GM23338 (cell line): ENCODE results near the gene FUCA1. TPM values are rescaled to one million over a fixed set of nuclear protein-coding genes. Genes with fewer than 3 reads are reported as not detected.

Experiments
- ATAC-seq: fragments of 200-7000 bp; cut with Tn5 transposase; 3 replicates; pipeline ENCODE4 v1.9.1; 2020
- DNase-seq: peaks from one replicate; pipeline ENCODE4 v3.0.0-alpha.2; 2015; ENCODE audit warnings: low spot score
- H2AFZ ChIP-seq: fragments of 200-600 bp; sonication (generic); 2 replicates; pipeline ENCODE4 v1.8.0; 2016; ENCODE audit warnings: antibody characterized with exemption, mild to moderate bottlenecking, moderate library complexity
- H3F3A ChIP-seq: fragments of 200-600 bp; sonication (generic); replicated peaks from 2 replicates; pipeline ENCODE4 v1.8.0; 2017; ENCODE audit warnings: antibody characterized with exemption, mixed run types, low read depth
- H3K27ac ChIP-seq: fragments of 200-600 bp; sonication (generic); 2 replicates; pipeline ENCODE4 v1.6.1; 2016; ENCODE audit warnings: low read depth
- H3K27me3 ChIP-seq: fragments of 200-600 bp; sonication (generic); 2 replicates; pipeline ENCODE4 v1.8.0; 2016; ENCODE audit warnings: mild to moderate bottlenecking, mixed run types, moderate library complexity; ENCODE audit not compliant: insufficient read depth
- H3K36me3 ChIP-seq: fragments of 200-600 bp; sonication (generic); 2 replicates; pipeline ENCODE4 v1.8.0; 2016; ENCODE audit warnings: mild to moderate bottlenecking; ENCODE audit not compliant: insufficient read depth
- H3K4me1 ChIP-seq: fragments of 200-600 bp; sonication (generic); 2 replicates; pipeline ENCODE4 v1.8.0; 2016; ENCODE audit warnings: mild to moderate bottlenecking, moderate library complexity; ENCODE audit not compliant: insufficient read depth
- H3K4me2 ChIP-seq: fragments of 200-600 bp; sonication (generic); 2 replicates; pipeline ENCODE4 v1.7.1; 2017; ENCODE audit warnings: mixed run types
- H3K4me3 ChIP-seq: fragments of 200-600 bp; sonication (generic); 2 replicates; pipeline ENCODE4 v1.6.1; 2016; ENCODE audit warnings: mixed run types
- H3K79me2 ChIP-seq: fragments of 200-600 bp; sonication (generic); replicated peaks from 2 replicates; pipeline ENCODE4 v1.8.0; 2017; ENCODE audit warnings: mild to moderate bottlenecking; ENCODE audit not compliant: insufficient read depth
- H3K9me2 ChIP-seq: fragments of 200-600 bp; sonication (generic); 2 replicates; pipeline ENCODE4 v1.8.0; 2017; ENCODE audit not compliant: insufficient read depth
- H4K20me1 ChIP-seq: fragments of 200-600 bp; sonication (generic); replicated peaks from 2 replicates; pipeline ENCODE4 v1.8.0; 2017; ENCODE audit warnings: mild to moderate bottlenecking; ENCODE audit not compliant: insufficient read depth
- H3K27ac Mint-ChIP-seq: 2 replicates; pipeline ENCODE4 v1.8.0; 2020; ENCODE audit warnings: inconsistent platforms, mild to moderate bottlenecking, moderate library complexity, mixed read lengths
- H3K27me3 Mint-ChIP-seq: 3 replicates; pipeline ENCODE4 v1.8.0; 2022; ENCODE audit warnings: low read depth, mild to moderate bottlenecking, moderate library complexity, mixed read lengths, inconsistent platforms; ENCODE audit not compliant: insufficient read depth, poor library complexity
- H3K36me3 Mint-ChIP-seq: 3 replicates; pipeline ENCODE4 v1.8.0; 2021; ENCODE audit warnings: low read depth, mild to moderate bottlenecking, inconsistent platforms, moderate library complexity, mixed read lengths
- H3K4me1 Mint-ChIP-seq: 3 replicates; pipeline ENCODE4 v1.8.0; 2020; ENCODE audit warnings: mild to moderate bottlenecking, inconsistent platforms, mixed read lengths
- H3K4me3 Mint-ChIP-seq: 3 replicates; pipeline ENCODE4 v1.8.0; 2021; ENCODE audit warnings: moderate library complexity, mild to moderate bottlenecking, inconsistent platforms, mixed read lengths
- H3K9me3 Mint-ChIP-seq: 3 replicates; pipeline ENCODE4 v1.8.0; 2020; ENCODE audit warnings: moderate library complexity, mild to moderate bottlenecking, inconsistent platforms, mixed read lengths
- EZH2 ChIP-seq: fragments of 200-600 bp; sonication (generic); IDR thresholded peaks from one replicate; pipeline ENCODE4 v1.8.0; 2017; ENCODE audit warnings: antibody characterized with exemption, mild to moderate bottlenecking, low read depth; ENCODE audit not compliant: unreplicated experiment
- POLR2AphosphoS5 ChIP-seq: IDR thresholded peaks from 2 replicates; pipeline ENCODE4 v1.6.1; 2016; ENCODE audit warnings: antibody characterized with exemption, low read depth
- polyA plus RNA-seq: library from polyadenylated mRNA; unstranded; fragments of >200 nt; fragmentation: Nextera tagmentation; extraction: Ambion mirVana; gene quantifications from 2 replicates; pipeline ENCODE4 v1.2.1, GENCODE V29; 2016
- total RNA-seq: library from RNA; depleted of rRNA; stranded (reverse); fragments of >200 nt; shearing (Covaris generic); gene quantifications from 2 replicates; pipeline ENCODE4 v1.2.3, GENCODE V29; 2014
- TF ChIP-seq, protein P1 (sequence below): fragments of 250-450 bp; sonication (Bioruptor Pico); IDR thresholded peaks from 2 replicates; pipeline ENCODE4 v1.5.0; 2020; ENCODE audit warnings: mild to moderate bottlenecking, moderate library complexity

Gene FUCA1
- total and polyA plus RNA-seq, 2 experiments from 2014 or later = 4.4 to 8.5 TPM

DNA sequence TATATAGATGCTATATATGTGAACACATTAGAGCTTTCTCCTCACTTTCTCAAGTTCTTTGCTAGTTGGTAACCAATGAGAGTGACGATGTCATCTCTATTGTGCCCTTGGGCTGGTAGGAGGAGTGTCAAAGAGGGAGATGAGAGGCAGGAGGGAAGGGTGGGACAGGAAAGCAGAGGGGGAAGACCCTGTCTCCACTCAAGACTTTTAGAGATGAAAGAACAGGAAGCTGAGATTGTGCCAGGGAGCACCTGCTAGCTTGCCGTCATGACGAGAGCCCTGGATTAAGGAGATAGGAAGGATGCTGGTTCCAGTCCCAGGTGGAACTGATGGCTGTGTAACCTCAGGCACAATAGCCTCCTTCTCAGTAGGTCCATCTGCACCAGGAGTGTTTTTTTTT is 28.4 kb upstream of the FUCA1 start:
- H3K27me3 ChIP-seq = peaks cover 12% of the 10 kb centered on the region; the same call in 1 of the 2 replicates
- no peak for DNase-seq
- H2AFZ ChIP-seq = no peak overlapping the region
- H3F3A ChIP-seq = no peaks in the 10 kb centered on the region
- Mint-ChIP-seq H3K9me3 (no peaks in the 10 kb centered on the region), H3K27ac (no peak overlapping the region), H3K27me3 (peaks cover 4% of the 10 kb centered on the region), H3K36me3 (no peaks in the 10 kb centered on the region), H3K4me3 (no peak overlapping the region), H3K4me1 (peaks cover 12% of the 10 kb centered on the region)
- no peaks in the 10 kb centered on the region for H3K36me3 ChIP-seq
- H4K20me1 ChIP-seq = no peaks in the 10 kb centered on the region
- ATAC-seq = no peak
- no peak overlapping the region for H3K4me3 ChIP-seq
- no peak for TF ChIP-seq POLR2AphosphoS5
- H3K4me1 ChIP-seq = no peaks in the 10 kb centered on the region
- H3K4me2 ChIP-seq = no peak overlapping the region
- H3K27ac ChIP-seq = no peak overlapping the region
- H3K79me2 ChIP-seq = no peaks in the 10 kb centered on the region
- H3K9me2 ChIP-seq = no peaks in the 10 kb centered on the region

- H3K4me1 ChIP-seq = no peaks in the 10 kb centered on the region
- H3K79me2 ChIP-seq = no peaks in the 10 kb centered on the region
- no peaks in the 10 kb centered on the region for H4K20me1 ChIP-seq
- H3K4me3 ChIP-seq = no peak overlapping the region
- no peaks in the 10 kb centered on the region for H3K9me2 ChIP-seq
- H3K27ac ChIP-seq = no peak overlapping the region
- no peak for ATAC-seq
- TF ChIP-seq EZH2 = no peak
- TF ChIP-seq, protein P1, sequence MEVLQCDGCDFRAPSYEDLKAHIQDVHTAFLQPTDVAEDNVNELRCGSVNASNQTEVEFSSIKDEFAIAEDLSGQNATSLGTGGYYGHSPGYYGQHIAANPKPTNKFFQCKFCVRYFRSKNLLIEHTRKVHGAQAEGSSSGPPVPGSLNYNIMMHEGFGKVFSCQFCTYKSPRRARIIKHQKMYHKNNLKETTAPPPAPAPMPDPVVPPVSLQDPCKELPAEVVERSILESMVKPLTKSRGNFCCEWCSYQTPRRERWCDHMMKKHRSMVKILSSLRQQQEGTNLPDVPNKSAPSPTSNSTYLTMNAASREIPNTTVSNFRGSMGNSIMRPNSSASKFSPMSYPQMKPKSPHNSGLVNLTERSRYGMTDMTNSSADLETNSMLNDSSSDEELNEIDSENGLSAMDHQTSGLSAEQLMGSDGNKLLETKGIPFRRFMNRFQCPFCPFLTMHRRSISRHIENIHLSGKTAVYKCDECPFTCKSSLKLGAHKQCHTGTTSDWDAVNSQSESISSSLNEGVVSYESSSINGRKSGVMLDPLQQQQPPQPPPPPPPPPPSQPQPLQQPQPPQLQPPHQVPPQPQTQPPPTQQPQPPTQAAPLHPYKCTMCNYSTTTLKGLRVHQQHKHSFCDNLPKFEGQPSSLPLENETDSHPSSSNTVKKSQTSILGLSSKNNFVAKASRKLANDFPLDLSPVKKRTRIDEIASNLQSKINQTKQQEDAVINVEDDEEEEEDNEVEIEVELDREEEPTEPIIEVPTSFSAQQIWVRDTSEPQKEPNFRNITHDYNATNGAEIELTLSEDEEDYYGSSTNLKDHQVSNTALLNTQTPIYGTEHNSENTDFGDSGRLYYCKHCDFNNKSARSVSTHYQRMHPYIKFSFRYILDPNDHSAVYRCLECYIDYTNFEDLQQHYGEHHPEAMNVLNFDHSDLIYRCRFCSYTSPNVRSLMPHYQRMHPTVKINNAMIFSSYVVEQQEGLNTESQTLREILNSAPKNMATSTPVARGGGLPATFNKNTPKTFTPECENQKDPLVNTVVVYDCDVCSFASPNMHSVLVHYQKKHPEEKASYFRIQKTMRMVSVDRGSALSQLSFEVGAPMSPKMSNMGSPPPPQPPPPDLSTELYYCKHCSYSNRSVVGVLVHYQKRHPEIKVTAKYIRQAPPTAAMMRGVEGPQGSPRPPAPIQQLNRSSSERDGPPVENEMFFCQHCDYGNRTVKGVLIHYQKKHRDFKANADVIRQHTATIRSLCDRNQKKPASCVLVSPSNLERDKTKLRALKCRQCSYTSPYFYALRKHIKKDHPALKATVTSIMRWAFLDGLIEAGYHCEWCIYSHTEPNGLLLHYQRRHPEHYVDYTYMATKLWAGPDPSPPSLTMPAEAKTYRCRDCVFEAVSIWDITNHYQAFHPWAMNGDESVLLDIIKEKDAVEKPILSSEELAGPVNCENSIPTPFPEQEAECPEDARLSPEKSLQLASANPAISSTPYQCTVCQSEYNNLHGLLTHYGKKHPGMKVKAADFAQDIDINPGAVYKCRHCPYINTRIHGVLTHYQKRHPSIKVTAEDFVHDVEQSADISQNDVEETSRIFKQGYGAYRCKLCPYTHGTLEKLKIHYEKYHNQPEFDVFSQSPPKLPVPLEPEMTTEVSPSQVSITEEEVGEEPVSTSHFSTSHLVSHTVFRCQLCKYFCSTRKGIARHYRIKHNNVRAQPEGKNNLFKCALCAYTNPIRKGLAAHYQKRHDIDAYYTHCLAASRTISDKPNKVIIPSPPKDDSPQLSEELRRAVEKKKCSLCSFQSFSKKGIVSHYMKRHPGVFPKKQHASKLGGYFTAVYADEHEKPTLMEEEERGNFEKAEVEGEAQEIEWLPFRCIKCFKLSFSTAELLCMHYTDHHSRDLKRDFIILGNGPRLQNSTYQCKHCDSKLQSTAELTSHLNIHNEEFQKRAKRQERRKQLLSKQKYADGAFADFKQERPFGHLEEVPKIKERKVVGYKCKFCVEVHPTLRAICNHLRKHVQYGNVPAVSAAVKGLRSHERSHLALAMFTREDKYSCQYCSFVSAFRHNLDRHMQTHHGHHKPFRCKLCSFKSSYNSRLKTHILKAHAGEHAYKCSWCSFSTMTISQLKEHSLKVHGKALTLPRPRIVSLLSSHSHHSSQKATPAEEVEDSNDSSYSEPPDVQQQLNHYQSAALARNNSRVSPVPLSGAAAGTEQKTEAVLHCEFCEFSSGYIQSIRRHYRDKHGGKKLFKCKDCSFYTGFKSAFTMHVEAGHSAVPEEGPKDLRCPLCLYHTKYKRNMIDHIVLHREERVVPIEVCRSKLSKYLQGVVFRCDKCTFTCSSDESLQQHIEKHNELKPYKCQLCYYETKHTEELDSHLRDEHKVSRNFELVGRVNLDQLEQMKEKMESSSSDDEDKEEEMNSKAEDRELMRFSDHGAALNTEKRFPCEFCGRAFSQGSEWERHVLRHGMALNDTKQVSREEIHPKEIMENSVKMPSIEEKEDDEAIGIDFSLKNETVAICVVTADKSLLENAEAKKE (CRISPR knock-in tag) = no peak
- H3K4me1 Mint-ChIP-seq = peaks cover 12% of the 10 kb centered on the region
- H3K4me2 ChIP-seq = no peak overlapping the region
- no peak overlapping the region for H2AFZ ChIP-seq
- no peak for DNase-seq
- H3K36me3 ChIP-seq = no peaks in the 10 kb centered on the region
- no peak overlapping the region for H3K27ac Mint-ChIP-seq
- no peaks in the 10 kb centered on the region for H3K36me3 Mint-ChIP-seq
- no peaks in the 10 kb centered on the region for H3K27me3 Mint-ChIP-seq
- no peaks in the 10 kb centered on the region for H3K9me3 Mint-ChIP-seq
- H3K4me3 Mint-ChIP-seq = no peak overlapping the region
- peaks cover 7% of the 10 kb centered on the region; the same call in 1 of the 2 replicates for H3K27me3 ChIP-seq
- no peaks in the 10 kb centered on the region for H3F3A ChIP-seq
Measured at GRCh38 chr1:23895993-23896392, 27.9 kb upstream of the FUCA1 start.
